ENCODE data around the gene LEF1.

DNA sequence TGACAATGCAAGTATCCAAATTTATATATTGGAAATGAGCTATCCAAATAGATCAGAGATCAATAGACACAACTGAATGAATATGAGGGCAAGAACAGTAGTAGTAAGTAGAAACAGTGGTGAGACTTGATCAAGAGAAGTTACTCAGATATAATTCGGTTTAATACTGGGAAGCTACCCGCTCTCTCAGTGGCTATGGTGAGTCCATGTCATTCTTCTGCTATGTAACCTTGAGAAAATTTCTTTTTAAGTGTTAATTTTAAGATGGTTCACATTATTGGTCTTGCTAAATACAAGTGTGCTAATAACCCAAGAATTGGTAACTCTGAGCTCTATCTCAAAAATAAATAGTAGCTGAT is 53.6 kb downstream of the LEF1 start:
- TF ChIP-seq CTCF (conservative IDR thresholded peaks at IDR 0.05) = no peak
- TF ChIP-seq EZH2 (IDR thresholded peaks at IDR 0.05; ENCODE audit: low read depth) = no peak
